ENCODE results near the gene FTL.

Gene FTL

DNA sequence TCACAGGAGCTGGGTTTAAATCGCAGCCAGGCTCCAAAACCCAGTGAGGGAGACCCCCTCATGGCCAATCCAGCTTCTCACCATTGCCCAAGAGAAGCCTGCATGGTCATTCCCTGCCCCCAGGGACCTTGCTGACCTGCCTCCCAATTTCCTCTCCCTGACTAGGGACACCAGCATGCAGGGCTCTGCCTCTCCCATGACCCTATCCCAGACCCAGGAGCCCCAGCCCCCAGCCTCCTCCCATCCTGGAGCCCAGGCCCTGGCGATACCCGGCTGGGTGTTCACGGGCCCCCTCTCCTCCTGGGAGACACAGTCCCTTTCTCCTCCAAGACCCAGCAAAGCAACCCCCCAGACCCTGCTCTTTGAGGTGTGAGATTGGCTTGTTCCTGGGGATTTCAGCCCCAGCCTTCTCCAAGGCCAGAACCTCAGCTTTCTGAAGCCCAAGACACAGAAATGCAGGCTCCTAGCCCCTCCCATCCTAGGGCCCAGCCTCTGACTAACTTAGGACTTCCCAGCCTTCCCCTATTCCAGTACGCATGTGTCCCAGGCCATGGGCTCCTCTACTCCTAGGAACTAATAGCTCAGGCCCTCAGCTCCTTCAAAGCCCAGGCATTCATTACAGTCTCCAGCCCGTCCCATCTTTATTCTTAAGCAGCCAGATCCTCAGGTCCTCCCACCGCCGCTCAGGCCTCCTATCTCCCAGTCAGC lies 26.9 kb downstream of the FTL start:
- DNase-seq (ENCODE audit: low spot score), result peak; percentile 31

DNA sequence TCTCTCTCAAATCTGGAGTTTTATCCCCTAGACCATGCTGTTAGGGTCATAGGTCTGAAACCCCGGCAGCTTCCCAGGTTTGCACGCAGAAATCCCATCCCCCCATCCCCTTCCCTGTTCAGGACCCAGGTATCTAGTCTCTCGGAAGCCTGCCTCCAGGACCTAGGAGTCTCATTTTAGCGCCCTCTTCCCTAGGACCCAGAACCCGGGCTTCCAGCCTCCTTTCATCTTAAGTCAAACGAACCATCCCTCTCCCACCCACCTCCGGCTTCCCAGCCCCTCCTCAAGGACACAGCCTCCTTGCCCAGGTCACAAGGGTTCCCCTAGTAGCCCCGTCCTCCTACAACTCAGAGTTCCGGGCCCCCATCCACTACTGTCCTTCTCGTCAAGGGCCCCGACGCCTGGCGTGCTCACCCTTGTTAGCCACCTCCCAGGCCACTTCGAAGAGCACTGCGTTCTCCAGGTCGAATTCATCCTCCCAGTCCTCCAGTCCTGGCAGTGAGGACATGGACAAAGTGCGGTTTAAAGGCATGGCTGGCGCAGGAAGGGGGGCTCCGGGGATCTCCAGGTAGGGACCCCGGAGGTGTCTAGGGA lies 27.6 kb downstream of the FTL start:
- DNase-seq (ENCODE audit: low spot score), result no peak

DNA sequence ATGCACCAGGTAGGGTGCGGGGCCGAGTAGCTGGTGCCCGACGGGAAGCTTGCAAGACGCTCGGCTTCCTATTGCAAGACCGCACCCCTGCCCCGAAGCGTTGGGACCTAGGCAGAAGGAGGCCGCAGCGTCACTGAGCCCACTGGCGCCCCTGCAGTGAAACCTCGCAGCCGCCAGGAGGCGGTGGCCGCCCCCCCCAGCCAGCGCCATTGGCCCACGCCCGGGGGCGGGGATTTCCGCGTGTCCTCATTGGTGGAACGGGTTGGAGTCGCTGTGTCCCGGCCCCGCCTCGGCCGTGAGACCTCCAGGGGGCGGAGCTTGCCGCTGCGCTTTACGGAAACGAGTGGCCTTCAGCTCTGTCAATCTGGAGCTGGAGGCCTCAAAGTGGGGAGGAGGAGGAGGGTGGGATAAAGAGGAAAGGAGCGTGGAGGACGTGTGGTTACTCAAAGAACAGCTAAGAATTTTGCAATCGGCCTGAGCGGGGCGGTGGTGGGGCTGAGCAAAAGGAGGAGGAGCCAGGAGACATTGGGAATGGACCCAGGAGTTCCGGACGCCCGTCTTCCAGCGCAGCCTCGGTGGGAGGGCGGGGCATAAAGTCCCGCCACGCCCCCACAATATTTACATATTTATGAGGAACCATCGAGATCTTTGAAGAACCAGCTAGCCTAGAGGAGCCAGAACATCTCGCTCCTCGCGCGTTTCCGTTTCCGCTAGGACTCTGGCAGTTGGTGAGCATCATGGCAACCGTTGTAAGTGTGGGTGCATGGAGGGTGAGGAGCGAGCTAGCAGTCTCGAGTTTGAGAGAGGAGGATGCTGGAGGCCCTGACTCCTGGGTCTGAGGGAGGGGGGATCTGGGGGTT lies 28.3 kb downstream of the FTL start, which contains the start of the genes GYS1 and RUVBL2:
Gene GYS1, minus strand, starts transcription at position 135 of the 860 bp plus-strand sequence. CDS start 197 bp downstream, outside the sequence.
Gene RUVBL2, plus strand, starts transcription at position 713 of the 860 bp plus-strand sequence. Its CDS starts 25 bp downstream, at position 738.
- DNase-seq (ENCODE audit: low spot score), result peak; percentile 97

DNA sequence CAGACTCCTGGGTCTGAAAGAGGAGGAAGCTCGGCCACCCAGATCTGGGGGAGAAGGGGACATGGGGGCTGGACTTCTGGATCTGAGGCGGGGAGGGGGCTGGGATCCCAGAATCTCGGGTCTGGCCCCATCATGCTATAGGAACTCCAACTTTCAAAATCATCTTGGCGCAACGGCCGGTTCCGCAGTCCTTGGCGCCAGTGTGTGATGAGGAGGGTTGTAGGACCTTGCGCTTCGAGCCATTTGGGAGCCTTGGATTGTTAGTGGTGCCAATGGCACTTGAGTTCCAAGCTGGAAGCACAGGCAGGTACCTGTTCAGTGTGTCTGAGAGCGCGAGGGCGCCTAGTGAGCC lies 28.9 kb downstream of the FTL start:
- no peak for DNase-seq (ENCODE audit: low spot score)

DNA sequence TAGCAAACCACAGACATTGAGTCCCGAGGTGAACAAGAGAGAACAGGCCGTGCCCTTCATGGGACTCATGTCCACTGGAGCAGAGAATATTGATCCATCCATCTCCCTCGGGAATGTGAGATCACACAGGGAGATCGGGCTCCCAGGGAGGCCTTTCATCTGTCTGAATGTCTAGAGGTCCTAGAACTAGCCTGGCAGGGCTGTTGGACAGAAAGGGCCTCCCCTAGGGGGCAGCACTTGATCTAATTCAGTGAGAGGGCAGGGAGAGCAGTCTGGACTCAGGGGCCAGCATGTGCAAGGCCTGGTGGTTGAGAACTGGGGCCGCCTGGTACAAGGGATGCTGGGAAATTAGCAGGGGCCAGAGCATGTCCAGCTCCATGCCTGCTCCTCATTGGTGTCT lies 32.9 kb downstream of the FTL start:
- DNase-seq (ENCODE audit: low spot score), result peak; percentile 54

DNA sequence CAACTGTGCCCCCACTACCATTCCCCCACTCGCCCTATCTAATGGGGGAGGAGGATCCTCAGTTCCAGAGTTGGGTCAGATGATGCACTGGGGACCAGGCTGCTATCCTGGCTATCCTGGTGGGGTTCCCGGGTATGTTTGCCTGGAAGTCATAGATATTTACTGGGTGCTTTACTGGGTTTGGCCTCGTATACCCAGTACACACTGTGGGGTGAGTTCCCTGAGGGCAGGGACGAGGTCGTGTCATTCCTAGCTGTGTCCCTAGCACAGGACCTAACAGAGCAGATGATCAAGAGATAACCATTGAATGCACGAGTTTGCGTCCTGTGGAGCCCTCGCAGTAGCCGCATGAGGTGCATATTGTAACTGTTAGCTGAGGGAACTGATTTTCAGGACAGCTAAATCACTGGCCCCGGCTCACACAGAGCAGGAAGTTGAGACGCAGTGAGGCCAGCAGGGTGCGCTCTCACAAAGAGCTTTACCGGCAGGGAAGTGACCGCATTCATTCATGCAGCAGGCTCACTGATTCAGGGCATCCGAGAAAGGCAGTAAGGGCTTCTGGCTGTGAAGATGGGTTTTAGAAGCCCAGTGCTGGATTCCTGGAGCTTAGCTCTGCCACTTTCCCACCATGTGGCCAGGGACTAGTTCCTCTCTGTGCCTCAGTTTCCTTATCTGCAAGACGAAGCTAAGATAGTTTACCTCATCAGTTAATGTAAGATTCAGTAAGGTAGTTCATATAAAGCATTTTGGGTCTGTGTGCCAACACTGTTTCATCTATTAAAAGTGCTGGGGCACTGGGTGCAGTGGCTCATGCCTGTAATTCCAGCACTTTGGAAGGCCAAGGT lies 34.6 kb downstream of the FTL start:
- DNase-seq (ENCODE audit: low spot score), result no peak

DNA sequence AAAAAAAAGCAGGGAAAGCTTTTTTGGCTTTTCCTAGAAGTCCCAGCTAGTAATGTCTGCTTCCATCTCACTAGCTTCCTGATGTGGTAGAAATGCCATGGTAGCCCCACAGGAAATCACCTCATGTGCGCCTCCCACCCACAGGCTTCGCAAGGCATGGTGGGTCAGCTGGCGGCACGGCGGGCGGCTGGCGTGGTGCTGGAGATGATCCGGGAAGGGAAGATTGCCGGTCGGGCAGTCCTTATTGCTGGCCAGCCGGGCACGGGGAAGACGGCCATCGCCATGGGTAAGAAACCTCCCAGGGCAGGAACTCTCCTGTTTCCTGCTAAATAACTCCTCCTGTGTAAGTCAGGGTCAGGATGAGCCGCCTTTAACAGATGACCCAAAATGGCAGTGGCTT lies 39.0 kb downstream of the FTL start:
- no peak for DNase-seq (ENCODE audit: low spot score)

DNA sequence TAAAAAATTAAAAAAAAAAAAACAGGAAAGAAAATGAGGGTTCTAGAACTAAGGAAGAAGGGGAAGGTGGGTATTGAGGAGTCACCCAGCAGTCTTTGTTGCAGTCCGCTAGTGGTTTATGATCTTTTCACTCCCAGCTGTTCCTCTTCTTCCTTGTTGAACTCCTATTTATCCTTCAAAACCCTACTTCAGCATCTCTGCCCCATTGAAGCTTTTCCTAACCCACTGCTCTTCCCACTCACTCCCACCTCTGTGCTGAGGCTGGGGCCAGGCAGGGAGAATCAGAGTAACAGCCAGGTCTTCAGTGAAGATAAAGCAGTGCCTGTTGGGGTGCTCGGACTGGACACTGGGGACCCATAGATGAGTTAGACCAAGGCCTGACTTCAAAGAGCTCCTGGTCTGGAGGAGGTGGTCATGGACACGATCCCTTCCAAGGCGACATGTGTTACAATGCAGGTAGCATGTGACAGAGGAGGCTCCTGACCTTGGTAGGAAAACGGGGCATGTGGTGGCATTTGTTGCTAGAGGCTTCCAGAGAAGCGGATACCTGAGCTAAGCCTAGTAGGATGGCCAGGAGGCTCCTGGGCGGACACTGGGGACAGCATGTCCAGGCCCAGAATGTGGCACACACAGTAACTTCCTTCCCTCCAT lies 40.0 kb downstream of the FTL start:
- DNase-seq (ENCODE audit: low spot score), result no peak

DNA sequence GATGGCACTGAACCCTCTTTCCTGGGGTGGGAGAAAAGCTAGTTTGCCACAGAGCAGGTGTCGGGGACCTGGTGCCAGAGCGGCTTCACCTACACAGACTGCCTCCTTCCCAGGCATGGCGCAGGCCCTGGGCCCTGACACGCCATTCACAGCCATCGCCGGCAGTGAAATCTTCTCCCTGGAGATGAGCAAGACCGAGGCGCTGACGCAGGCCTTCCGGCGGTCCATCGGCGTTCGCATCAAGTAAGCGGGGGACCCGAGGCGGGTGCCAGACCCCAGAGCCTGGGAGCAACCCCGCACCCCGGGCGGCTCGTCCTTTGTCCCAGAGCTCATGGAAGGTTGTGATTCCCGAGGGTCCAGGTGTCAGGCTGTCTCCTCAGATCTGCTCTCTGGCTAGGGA lies 41.8 kb downstream of the FTL start:
- no peak for DNase-seq (ENCODE audit: low spot score)

DNA sequence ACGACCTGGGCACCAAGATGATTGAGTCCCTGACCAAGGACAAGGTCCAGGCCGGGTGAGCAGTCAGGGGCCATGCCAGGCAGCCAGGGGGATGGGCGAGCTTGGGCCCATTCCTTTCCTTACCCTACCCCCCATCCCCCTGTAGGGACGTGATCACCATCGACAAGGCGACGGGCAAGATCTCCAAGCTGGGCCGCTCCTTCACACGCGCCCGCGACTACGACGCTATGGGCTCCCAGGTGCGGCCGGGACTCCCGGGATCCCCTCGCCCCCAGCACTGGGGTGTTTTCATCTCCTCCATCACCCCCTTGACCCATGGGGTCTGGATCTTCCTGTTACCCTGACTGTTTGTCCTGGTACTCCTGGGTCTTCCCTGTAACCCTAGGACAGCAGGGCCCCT lies 44.7 kb downstream of the FTL start:
- DNase-seq (ENCODE audit: low spot score), result no peak

DNA sequence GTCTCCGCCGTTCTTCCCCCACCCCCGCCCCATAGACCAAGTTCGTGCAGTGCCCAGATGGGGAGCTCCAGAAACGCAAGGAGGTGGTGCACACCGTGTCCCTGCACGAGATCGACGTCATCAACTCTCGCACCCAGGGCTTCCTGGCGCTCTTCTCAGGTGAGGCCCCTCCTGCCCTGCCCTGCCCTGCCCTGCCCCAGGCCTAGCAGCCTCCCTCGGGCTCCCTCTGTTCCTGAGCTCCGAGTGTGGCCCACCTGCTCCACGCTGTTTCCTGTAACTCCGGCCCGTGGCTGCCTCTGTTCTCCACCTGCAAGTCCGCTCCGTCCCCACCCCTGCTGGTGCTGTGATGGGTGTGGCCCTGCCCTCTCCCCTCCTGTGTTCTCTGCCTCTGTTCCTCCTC lies 45.3 kb downstream of the FTL start:
- DNase-seq (ENCODE audit: low spot score), result no peak

DNA sequence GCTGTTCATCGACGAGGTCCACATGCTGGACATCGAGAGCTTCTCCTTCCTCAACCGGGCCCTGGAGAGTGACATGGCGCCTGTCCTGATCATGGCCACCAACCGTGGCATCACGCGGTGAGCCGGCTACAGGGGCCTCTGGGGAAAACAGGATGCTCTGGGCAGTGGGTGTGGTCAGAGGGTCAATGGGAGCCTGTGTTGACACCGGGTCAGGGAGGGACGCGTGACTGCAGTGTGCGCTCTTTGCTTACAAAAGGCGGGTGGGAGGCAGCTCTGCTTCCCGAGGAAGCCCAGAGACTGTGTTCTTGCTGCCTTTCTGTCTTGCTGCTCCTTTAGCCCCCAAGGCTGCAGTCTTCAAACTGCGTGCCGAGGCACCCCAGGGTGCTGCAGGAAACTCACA lies 46.1 kb downstream of the FTL start:
- DNase-seq (ENCODE audit: low spot score), result no peak

DNA sequence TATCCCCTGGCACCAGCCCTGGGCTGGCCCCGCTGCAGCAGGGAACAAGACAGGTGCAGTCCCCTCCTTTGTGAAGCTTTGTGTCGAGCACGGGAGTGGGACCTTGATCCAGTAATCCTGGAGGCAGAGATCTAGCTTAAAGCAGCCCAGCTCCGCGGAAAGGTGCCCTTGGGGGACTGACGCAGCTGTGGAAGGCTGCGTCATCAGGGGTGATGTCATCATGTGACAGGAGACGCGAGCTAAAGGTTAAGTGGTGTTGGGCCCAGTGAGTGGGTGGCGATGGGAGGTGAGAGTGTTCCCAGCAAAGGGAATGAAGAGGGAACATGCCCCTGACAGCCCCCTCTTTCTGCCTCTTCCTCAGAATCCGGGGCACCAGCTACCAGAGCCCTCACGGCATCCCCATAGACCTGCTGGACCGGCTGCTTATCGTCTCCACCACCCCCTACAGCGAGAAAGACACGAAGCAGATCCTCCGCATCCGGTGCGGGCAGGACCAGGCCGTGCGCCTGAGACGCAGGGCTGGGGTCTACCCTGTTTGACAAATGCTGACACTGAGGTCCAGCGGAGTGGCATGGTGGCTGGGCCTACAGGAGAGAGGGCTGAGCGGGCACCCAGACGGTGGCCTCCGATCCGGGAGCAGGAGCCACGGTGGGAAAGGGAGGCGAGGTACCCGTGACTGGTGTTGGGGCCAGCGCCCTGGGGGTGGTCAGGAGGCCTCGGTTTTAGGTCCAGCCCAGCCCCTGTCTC lies 49.2 kb downstream of the FTL start:
- DNase-seq (ENCODE audit: low spot score), result no peak

DNA sequence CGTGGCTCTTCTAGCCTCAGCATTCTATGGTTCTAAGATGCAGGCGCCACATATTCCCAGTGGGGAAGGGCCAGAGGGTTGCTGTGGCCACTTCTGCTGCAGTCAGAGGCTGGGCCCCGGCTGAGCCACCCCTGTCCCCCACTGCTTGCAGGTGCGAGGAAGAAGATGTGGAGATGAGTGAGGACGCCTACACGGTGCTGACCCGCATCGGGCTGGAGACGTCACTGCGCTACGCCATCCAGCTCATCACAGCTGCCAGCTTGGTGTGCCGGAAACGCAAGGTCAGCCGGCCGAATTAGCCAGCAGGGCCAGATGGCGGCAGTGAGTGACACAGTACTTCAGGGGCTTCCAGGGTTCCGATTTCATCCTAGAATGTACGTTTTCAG lies 49.8 kb downstream of the FTL start:
- no peak for DNase-seq (ENCODE audit: low spot score)

DNA sequence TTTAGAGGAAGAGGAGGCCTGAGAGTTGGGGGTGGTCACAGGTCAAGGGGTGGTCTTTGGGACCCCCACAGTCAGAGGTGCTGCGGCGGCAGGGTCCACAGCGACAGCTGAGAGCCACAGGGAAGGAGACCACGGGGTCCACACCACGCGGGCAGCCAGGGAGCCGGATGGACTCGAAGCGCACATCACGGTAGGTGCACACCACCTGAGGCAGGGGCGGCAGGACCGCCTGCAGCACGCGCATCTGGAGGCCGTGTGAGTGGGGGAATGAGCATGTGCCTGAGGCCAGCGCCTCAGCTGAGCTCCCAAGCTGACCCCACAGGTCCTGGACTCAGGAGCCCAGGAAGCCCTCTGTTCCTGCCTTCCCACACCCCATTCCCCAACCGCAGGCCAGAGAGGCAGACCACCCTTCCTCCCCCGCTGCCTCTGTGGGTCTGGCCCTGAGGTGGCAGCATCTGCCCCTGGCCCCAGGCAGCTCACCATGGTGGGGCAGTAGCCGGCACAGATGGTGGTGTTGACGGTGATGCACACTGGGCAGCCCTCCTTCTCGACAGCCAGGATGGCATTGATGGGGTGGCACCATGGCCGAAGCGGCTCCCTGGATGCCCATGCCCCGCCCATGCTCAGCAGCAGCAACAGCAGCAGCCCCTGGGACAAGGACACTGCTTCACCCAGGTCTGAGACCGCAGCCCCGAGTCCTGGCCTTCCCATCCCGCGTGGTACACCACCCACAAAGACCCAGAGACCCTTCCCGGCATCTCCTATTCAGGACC lies 51.1 kb downstream of the FTL start:
- no peak for DNase-seq (ENCODE audit: low spot score)
